ENCODE results near the gene HDAC4. TPM values are rescaled to one million over a fixed set of nuclear protein-coding genes. Genes with fewer than 3 reads are reported as not detected.
A peak's percentile ranks its signal among the peaks of the same experiment; 100 is the strongest.

Gene HDAC4
- total and polyA plus RNA-seq, 3 experiments from 2014 or later = 8.3 to 28.8 (median 24.0) TPM

GRCh38 chr2:239015218-239015900 is 385.5 kb downstream of the HDAC4 start:
- no peak for DNase-seq
- no peaks in the 10 kb centered on the region for H3K9me3 ChIP-seq (ENCODE audit: low read length)
- H3K4me1 ChIP-seq (ENCODE audit: insufficient read depth, low read length) = no peaks in the 10 kb centered on the region
- H3K9me3 Mint-ChIP-seq = no peaks in the 10 kb centered on the region
- no peaks in the 10 kb centered on the region for H3K36me3 Mint-ChIP-seq
- ChIA-PET CTCF (no interaction called here), POLR2A (no interaction called here)
- no peaks in the 10 kb centered on the region for H3K27me3 ChIP-seq (ENCODE audit: insufficient read depth, low read length, poor library complexity, severe bottlenecking)
- no peak overlapping the region for H3K4me3 Mint-ChIP-seq
- H3K27ac ChIP-seq (ENCODE audit: low read depth, low read length) = no peak overlapping the region
- H3K36me3 ChIP-seq (ENCODE audit: insufficient read depth, low read length) = no peaks in the 10 kb centered on the region
- no peak overlapping the region for H3K27ac Mint-ChIP-seq
- H3K4me3 ChIP-seq (ENCODE audit: low read length) = no peak overlapping the region
- peaks cover 9 to 24% of the 10 kb centered on the region in 2 donors for H3K27me3 Mint-ChIP-seq
- no peaks in the 10 kb centered on the region for H3K4me1 Mint-ChIP-seq

- POLR2A ChIA-PET = no interaction called here
- Mint-ChIP-seq H3K36me3 (no peaks in the 10 kb centered on the region), H3K9me3 (no peaks in the 10 kb centered on the region), H3K27ac (no peak overlapping the region), H3K27me3 (peaks cover 8 to 23% of the 10 kb centered on the region in 2 donors), H3K4me3 (no peak overlapping the region), H3K4me1 (no peaks in the 10 kb centered on the region)
- no peaks in the 10 kb centered on the region for H3K4me1 ChIP-seq (ENCODE audit: insufficient read depth, low read length)
- H3K27ac ChIP-seq (ENCODE audit: low read depth, low read length) = no peak overlapping the region
- CTCF ChIA-PET = no interaction called here
- no peaks in the 10 kb centered on the region for H3K27me3 ChIP-seq (ENCODE audit: insufficient read depth, low read length, poor library complexity, severe bottlenecking)
- no peak overlapping the region for H3K4me3 ChIP-seq (ENCODE audit: low read length)
- no peaks in the 10 kb centered on the region for H3K9me3 ChIP-seq (ENCODE audit: low read length)
- H3K36me3 ChIP-seq (ENCODE audit: insufficient read depth, low read length) = no peaks in the 10 kb centered on the region
- DNase-seq = no peak
These were observed 386.2 kb downstream of the HDAC4 start for GRCh38 chr2:239014458-239015217.

GRCh38 chr2:239013678-239013976 is 387.2 kb downstream of the HDAC4 start:
- Histone ChIP-seq H3K4me3 (ENCODE audit: low read length) (no peak overlapping the region), H3K27me3 (ENCODE audit: insufficient read depth, low read length, poor library complexity, severe bottlenecking) (no peaks in the 10 kb centered on the region), H3K9me3 (ENCODE audit: low read length) (no peaks in the 10 kb centered on the region), H3K36me3 (ENCODE audit: insufficient read depth, low read length) (no peaks in the 10 kb centered on the region), H3K4me1 (ENCODE audit: insufficient read depth, low read length) (no peaks in the 10 kb centered on the region), H3K27ac (ENCODE audit: low read depth, low read length) (no peak overlapping the region)
- ChIA-PET CTCF (no interaction called here), POLR2A (no interaction called here)
- DNase-seq = no peak
- H3K36me3 Mint-ChIP-seq = no peaks in the 10 kb centered on the region
- no peak overlapping the region for H3K27ac Mint-ChIP-seq
- no peak overlapping the region for H3K4me3 Mint-ChIP-seq
- H3K27me3 Mint-ChIP-seq = peaks cover 13 to 32% of the 10 kb centered on the region in 2 donors
- H3K4me1 Mint-ChIP-seq = no peaks in the 10 kb centered on the region
- no peaks in the 10 kb centered on the region for H3K9me3 Mint-ChIP-seq

- H3K27me3 Mint-ChIP-seq = peaks cover 13 to 35% of the 10 kb centered on the region in 2 donors
- no peak overlapping the region for H3K27ac ChIP-seq (ENCODE audit: low read depth, low read length)
- H3K36me3 ChIP-seq (ENCODE audit: insufficient read depth, low read length) = no peaks in the 10 kb centered on the region
- no peaks in the 10 kb centered on the region for H3K27me3 ChIP-seq (ENCODE audit: insufficient read depth, low read length, poor library complexity, severe bottlenecking)
- H3K9me3 Mint-ChIP-seq = peaks cover 0 to 2% (median 0%) of the 10 kb centered on the region in 5 donors
- CTCF ChIA-PET = no interaction called here
- H3K9me3 ChIP-seq (ENCODE audit: low read length) = no peaks in the 10 kb centered on the region
- no peak overlapping the region for H3K27ac Mint-ChIP-seq
- no peak overlapping the region for H3K4me3 Mint-ChIP-seq
- POLR2A ChIA-PET = no interaction called here
- H3K36me3 Mint-ChIP-seq = no peaks in the 10 kb centered on the region
- no peak overlapping the region for H3K4me3 ChIP-seq (ENCODE audit: low read length)
- no peaks in the 10 kb centered on the region for H3K4me1 Mint-ChIP-seq
- H3K4me1 ChIP-seq (ENCODE audit: insufficient read depth, low read length) = no peaks in the 10 kb centered on the region
- no peak for DNase-seq
These were observed 387.7 kb downstream of the HDAC4 start for GRCh38 chr2:239012936-239013677.

GRCh38 chr2:239012228-239012627 is 388.6 kb downstream of the HDAC4 start:
- POLR2A ChIA-PET = no interaction called here
- no peaks in the 10 kb centered on the region for H3K4me1 ChIP-seq (ENCODE audit: insufficient read depth, low read length)
- H3K4me3 Mint-ChIP-seq = no peak overlapping the region
- no peak overlapping the region for H3K27ac ChIP-seq (ENCODE audit: low read depth, low read length)
- no peaks in the 10 kb centered on the region for H3K36me3 ChIP-seq (ENCODE audit: insufficient read depth, low read length)
- H3K9me3 Mint-ChIP-seq = peaks cover 0 to 2% (median 0%) of the 10 kb centered on the region in 5 donors
- no peak for DNase-seq
- H3K27ac Mint-ChIP-seq = peak overlapping the region in 1 of 8 donors; percentile 14
- CTCF ChIA-PET = no interaction called here
- H3K36me3 Mint-ChIP-seq = no peaks in the 10 kb centered on the region
- H3K27me3 Mint-ChIP-seq = peaks cover 13 to 42% of the 10 kb centered on the region in 2 donors
- no peaks in the 10 kb centered on the region for H3K4me1 Mint-ChIP-seq
- no peaks in the 10 kb centered on the region for H3K9me3 ChIP-seq (ENCODE audit: low read length)
- H3K4me3 ChIP-seq (ENCODE audit: low read length) = no peak overlapping the region
- H3K27me3 ChIP-seq (ENCODE audit: insufficient read depth, low read length, poor library complexity, severe bottlenecking) = no peaks in the 10 kb centered on the region

- Mint-ChIP-seq H3K27me3 (peaks cover 17 to 54% of the 10 kb centered on the region in 2 donors), H3K36me3 (no peaks in the 10 kb centered on the region), H3K9me3 (peaks cover 0 to 2% (median 0%) of the 10 kb centered on the region in 5 donors), H3K4me1 (no peaks in the 10 kb centered on the region), H3K27ac (no peak overlapping the region), H3K4me3 (no peak overlapping the region)
- ChIA-PET CTCF (no interaction called here), POLR2A (no interaction called here)
- H3K9me3 ChIP-seq (ENCODE audit: low read length) = no peaks in the 10 kb centered on the region
- no peaks in the 10 kb centered on the region for H3K27me3 ChIP-seq (ENCODE audit: insufficient read depth, low read length, poor library complexity, severe bottlenecking)
- H3K36me3 ChIP-seq (ENCODE audit: insufficient read depth, low read length) = no peaks in the 10 kb centered on the region
- H3K4me3 ChIP-seq (ENCODE audit: low read length) = no peak overlapping the region
- DNase-seq = no peak
- no peaks in the 10 kb centered on the region for H3K4me1 ChIP-seq (ENCODE audit: insufficient read depth, low read length)
- H3K27ac ChIP-seq (ENCODE audit: low read depth, low read length) = no peak overlapping the region
These were observed 391.2 kb downstream of the HDAC4 start for GRCh38 chr2:239009589-239009961.

GRCh38 chr2:239008677-239009588 is 391.9 kb downstream of the HDAC4 start:
- Mint-ChIP-seq H3K36me3 (no peaks in the 10 kb centered on the region), H3K9me3 (peaks cover 0 to 2% (median 0%) of the 10 kb centered on the region in 5 donors), H3K27ac (no peak overlapping the region), H3K4me3 (no peak overlapping the region), H3K27me3 (peaks cover 21 to 58% of the 10 kb centered on the region in 2 donors), H3K4me1 (no peaks in the 10 kb centered on the region)
- H3K9me3 ChIP-seq (ENCODE audit: low read length) = no peaks in the 10 kb centered on the region
- H3K4me1 ChIP-seq (ENCODE audit: insufficient read depth, low read length) = no peaks in the 10 kb centered on the region
- no peak for DNase-seq
- ChIA-PET CTCF (no interaction called here), POLR2A (no interaction called here)
- H3K4me3 ChIP-seq (ENCODE audit: low read length) = no peak overlapping the region
- H3K36me3 ChIP-seq (ENCODE audit: insufficient read depth, low read length) = no peaks in the 10 kb centered on the region
- no peak overlapping the region for H3K27ac ChIP-seq (ENCODE audit: low read depth, low read length)
- H3K27me3 ChIP-seq (ENCODE audit: insufficient read depth, low read length, poor library complexity, severe bottlenecking) = no peaks in the 10 kb centered on the region
